ENCODE results near the gene EPHA10.

GRCh38 chr1:37802439-37802838, 37.5 kb upstream of the EPHA10 start:
- no peak for TF ChIP-seq EZH2phosphoT487 (IDR thresholded peaks at IDR 0.05; ENCODE audit: borderline replicate concordance)
- no peak for TF ChIP-seq CTCF (conservative IDR thresholded peaks at IDR 0.05; ENCODE audit: low read length)
